ENCODE measurements around the gene ARHGAP22. TPM values are rescaled to one million over a fixed set of nuclear protein-coding genes. Genes with fewer than 3 reads are reported as not detected.

The ARHGAP22 gene
- total RNA-seq, 1 donor, result 45.6 TPM

GRCh38 chr10:48457949-48458661 lies 146.8 kb downstream of the ARHGAP22 start:
- no peak for TF ChIP-seq CTCF (IDR thresholded peaks at IDR 0.05; ENCODE audit: extremely low read depth, low read depth, low read length)
- peak; percentile 43 for DNase-seq (ENCODE audit: insufficient read length, low spot score, missing footprints)
- Histone ChIP-seq H3K4me3 (ENCODE audit: insufficient read depth, low read length) (no peak overlapping the region), H3K27me3 (ENCODE audit: insufficient read depth, low read length) (no peaks in the 10 kb centered on the region), H3K4me2 (ENCODE audit: insufficient read depth, low read length) (no peak overlapping the region), H3K4me1 (ENCODE audit: insufficient read depth, low read length) (no peaks in the 10 kb centered on the region), H4K20me1 (ENCODE audit: insufficient read depth, low read length) (peaks cover 50% of the 10 kb centered on the region), H3K36me3 (ENCODE audit: insufficient read depth, low read length) (peaks cover 16% of the 10 kb centered on the region), H3K27ac (ENCODE audit: low read depth, low read length) (no peak overlapping the region), H3K9me3 (ENCODE audit: low read depth, low read length) (no peaks in the 10 kb centered on the region), H2AFZ (ENCODE audit: low read length) (no peak overlapping the region), H3K79me2 (ENCODE audit: insufficient read depth, low read length) (peaks cover 88% of the 10 kb centered on the region)

- peaks cover 41% of the 10 kb centered on the region for H4K20me1 ChIP-seq (ENCODE audit: insufficient read depth, low read length)
- H3K27me3 ChIP-seq (ENCODE audit: insufficient read depth, low read length), result no peaks in the 10 kb centered on the region
- peaks cover 88% of the 10 kb centered on the region for H3K79me2 ChIP-seq (ENCODE audit: insufficient read depth, low read length)
- H3K27ac ChIP-seq (ENCODE audit: low read depth, low read length), result no peak overlapping the region
- no peak overlapping the region for H3K4me2 ChIP-seq (ENCODE audit: insufficient read depth, low read length)
- no peak for TF ChIP-seq CTCF (IDR thresholded peaks at IDR 0.05; ENCODE audit: extremely low read depth, low read depth, low read length)
- H3K9me3 ChIP-seq (ENCODE audit: low read depth, low read length), result no peaks in the 10 kb centered on the region
- H2AFZ ChIP-seq (ENCODE audit: low read length), result no peak overlapping the region
- no peak overlapping the region for H3K4me3 ChIP-seq (ENCODE audit: insufficient read depth, low read length)
- H3K36me3 ChIP-seq (ENCODE audit: insufficient read depth, low read length), result peaks cover 26% of the 10 kb centered on the region
- H3K4me1 ChIP-seq (ENCODE audit: insufficient read depth, low read length), result no peaks in the 10 kb centered on the region
- peak; percentile 68 for DNase-seq (ENCODE audit: insufficient read length, low spot score, missing footprints)
Measured at GRCh38 chr10:48456808-48457761, 147.8 kb downstream of the ARHGAP22 start.

- H3K36me3 ChIP-seq (ENCODE audit: insufficient read depth, low read length), result peaks cover 31% of the 10 kb centered on the region
- no peaks in the 10 kb centered on the region for H3K27me3 ChIP-seq (ENCODE audit: insufficient read depth, low read length)
- H3K27ac ChIP-seq (ENCODE audit: low read depth, low read length), result no peak overlapping the region
- H3K79me2 ChIP-seq (ENCODE audit: insufficient read depth, low read length), result peaks cover 86% of the 10 kb centered on the region
- no peak overlapping the region for H3K4me2 ChIP-seq (ENCODE audit: insufficient read depth, low read length)
- peaks cover 36% of the 10 kb centered on the region for H4K20me1 ChIP-seq (ENCODE audit: insufficient read depth, low read length)
- H2AFZ ChIP-seq (ENCODE audit: low read length), result no peak overlapping the region
- H3K4me3 ChIP-seq (ENCODE audit: insufficient read depth, low read length), result no peak overlapping the region
- TF ChIP-seq CTCF (IDR thresholded peaks at IDR 0.05; ENCODE audit: extremely low read depth, low read depth, low read length), result no peak
- no peaks in the 10 kb centered on the region for H3K9me3 ChIP-seq (ENCODE audit: low read depth, low read length)
- peak; percentile 84 for DNase-seq (ENCODE audit: insufficient read length, low spot score, missing footprints)
- H3K4me1 ChIP-seq (ENCODE audit: insufficient read depth, low read length), result no peaks in the 10 kb centered on the region
Measured at GRCh38 chr10:48456361-48456804, 148.5 kb downstream of the ARHGAP22 start.
